Activated CD4-positive, alpha-beta T cell treated with anti-CD3 and anti-CD28 coated beads for 36 hours (primary cell): Measurements from ENCODE around the gene MBLAC2. TPM values are rescaled to one million over a fixed set of nuclear protein-coding genes. Genes with fewer than 3 reads are reported as not detected.

Experiments used
- ATAC-seq: fragments of 200-7000 bp; cut with Tn5 transposase; one replicate; pipeline ENCODE4 v1.10.0; 2021; ENCODE audit warnings: mild to moderate bottlenecking, moderate library complexity
- CTCF ChIA-PET: fragments of 350-600 bp; sonication (Branson Sonifier 250); formaldehyde crosslinking; loops from one replicate; lab custom pipeline; 2021; ENCODE audit warnings: antibody characterized with exemption; lab: Charles Lee
- POLR2A ChIA-PET: fragments of 350-600 bp; sonication (Branson Sonifier 250); formaldehyde crosslinking; loops from one replicate; lab custom pipeline; 2021; ENCODE audit warnings: antibody characterized with exemption, inconsistent platforms; lab: Charles Lee
- DNase-seq: peaks from one replicate; pipeline ENCODE4 v3.0.0-alpha.2; 2020
- H3K27ac Mint-ChIP-seq: one replicate; pipeline ENCODE4 v1.8.0; 2021; ENCODE audit warnings: mixed read lengths
- H3K27me3 Mint-ChIP-seq: one replicate; pipeline ENCODE4 v1.8.0; 2021; ENCODE audit warnings: mixed read lengths
- H3K36me3 Mint-ChIP-seq: one replicate; pipeline ENCODE4 v1.8.0; 2021; ENCODE audit warnings: low read depth, mixed read lengths
- H3K4me1 Mint-ChIP-seq: one replicate; pipeline ENCODE4 v1.8.0; 2021; ENCODE audit warnings: mixed read lengths
- H3K4me3 Mint-ChIP-seq: one replicate; pipeline ENCODE4 v1.8.0; 2021; ENCODE audit warnings: mild to moderate bottlenecking, moderate library complexity, mixed read lengths
- H3K9me3 Mint-ChIP-seq: one replicate; pipeline ENCODE4 v1.8.0; 2021; ENCODE audit warnings: low read depth, mixed read lengths
- intact Hi-C, 2 experiments: fragments of 100-400 bp; cut with DNase I in 1 of 2; cut with micrococcal nuclease in 1 of 2; formaldehyde crosslinking; loops; one replicate each; pipeline versions ENCODE4 v1.14.2 to v1.15.1; 2022 to 2024; cut with DNase I, micrococcal nuclease
- total RNA-seq, 2 experiments: library from RNA; stranded (reverse); gene quantifications; one replicate each; pipeline ENCODE4 v1.2.3, GENCODE V29; 2021

The MBLAC2 gene
- total RNA-seq, 2 experiments from 2014 or later, result 4.6 to 5.1 TPM

DNA sequence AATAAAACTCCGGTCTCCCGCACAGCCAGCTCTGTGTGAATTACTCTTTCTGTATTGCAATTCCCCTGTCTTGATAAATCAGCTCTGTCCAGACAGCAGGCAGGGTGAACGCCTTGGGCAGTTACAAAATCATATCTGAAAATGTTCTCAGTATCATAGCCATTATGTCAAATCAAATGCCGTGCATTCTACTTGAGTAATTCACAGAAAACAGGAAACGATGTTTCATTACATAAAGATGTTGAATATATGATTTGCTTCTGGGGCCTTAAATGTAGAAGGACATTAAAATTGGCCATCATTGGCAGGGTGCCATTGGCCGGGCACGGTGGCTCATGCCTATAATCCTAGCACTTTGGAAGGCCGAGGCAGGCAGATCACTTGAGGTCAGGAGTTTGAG is 8.6 kb upstream of the MBLAC2 start:
- DNase-seq (no peak), ATAC-seq (no peak)
- CTCF ChIA-PET, result no interaction called here
- H3K27me3 Mint-ChIP-seq, result no peaks in the 10 kb centered on the region
- no peak overlapping the region for H3K4me3 Mint-ChIP-seq
- peaks cover 2% of the 10 kb centered on the region for H3K9me3 Mint-ChIP-seq
- peaks cover 15% of the 10 kb centered on the region for H3K36me3 Mint-ChIP-seq
- POLR2A ChIA-PET, result no interaction called here
- no peak overlapping the region for H3K27ac Mint-ChIP-seq
- intact Hi-C loops, result no loop called here
- H3K4me1 Mint-ChIP-seq, result no peaks in the 10 kb centered on the region

GRCh38 chr5:90480699-90481098 is 6.1 kb upstream of the MBLAC2 start:
- ChIA-PET POLR2A (no interaction called here), CTCF (interaction anchor here (0.6 to 1.3 kb wide), 2 partner anchors 8 to 74 kb away, joined by 3 read pairs; no protein-coding TSS in a partner anchor)
- Mint-ChIP-seq H3K4me3 (no peak overlapping the region), H3K9me3 (no peaks in the 10 kb centered on the region), H3K27ac (no peak overlapping the region), H3K36me3 (peaks cover 12% of the 10 kb centered on the region), H3K27me3 (no peaks in the 10 kb centered on the region), H3K4me1 (peaks cover 6% of the 10 kb centered on the region)
- ATAC-seq (no peak), DNase-seq (no peak)
- intact Hi-C loops, result no loop called here

- CTCF ChIA-PET, result interaction anchor here (1.3 kb wide), 1 partner anchor 9 kb away, joined by 3 read pairs; no protein-coding TSS in a partner anchor
- no peaks in the 10 kb centered on the region for H3K27me3 Mint-ChIP-seq
- peaks cover 8% of the 10 kb centered on the region for H3K36me3 Mint-ChIP-seq
- no peak overlapping the region for H3K4me3 Mint-ChIP-seq
- intact Hi-C loops, result no loop called here
- H3K4me1 Mint-ChIP-seq, result peaks cover 13% of the 10 kb centered on the region
- POLR2A ChIA-PET, result no interaction called here
- H3K9me3 Mint-ChIP-seq, result no peaks in the 10 kb centered on the region
- no peak for DNase-seq
- no peak for ATAC-seq
- H3K27ac Mint-ChIP-seq, result no peak overlapping the region
Measured at GRCh38 chr5:90479611-90480385, 5.2 kb upstream of the MBLAC2 start.

GRCh38 chr5:90477621-90478215 is 3.1 kb upstream of the MBLAC2 start:
- no peak overlapping the region for H3K4me3 Mint-ChIP-seq
- CTCF ChIA-PET, result interaction anchor here (1.2 to 1.8 kb wide), 3 partner anchors 9 to 12 kb away, joined by 3 to 5 read pairs (median 4); no protein-coding TSS in a partner anchor
- peaks cover 13% of the 10 kb centered on the region for H3K36me3 Mint-ChIP-seq
- H3K9me3 Mint-ChIP-seq, result no peaks in the 10 kb centered on the region
- peaks cover 21% of the 10 kb centered on the region for H3K4me1 Mint-ChIP-seq
- POLR2A ChIA-PET, result no interaction called here
- no peak overlapping the region for H3K27ac Mint-ChIP-seq
- intact Hi-C loops, result no loop called here
- no peaks in the 10 kb centered on the region for H3K27me3 Mint-ChIP-seq
- DNase-seq (no peak), ATAC-seq (no peak)

GRCh38 chr5:90477073-90477472 is 2.5 kb upstream of the MBLAC2 start:
- intact Hi-C loops, result no loop called here
- Mint-ChIP-seq H3K4me3 (no peak overlapping the region), H3K4me1 (peaks cover 24% of the 10 kb centered on the region), H3K9me3 (no peaks in the 10 kb centered on the region), H3K27me3 (no peaks in the 10 kb centered on the region), H3K36me3 (peaks cover 13% of the 10 kb centered on the region), H3K27ac (no peak overlapping the region)
- DNase-seq, result no peak
- ChIA-PET CTCF (interaction anchor here (0.6 to 1.4 kb wide), 3 partner anchors 10 to 76 kb away, joined by 3 to 5 read pairs (median 4); no protein-coding TSS in a partner anchor), POLR2A (no interaction called here)
- no peak for ATAC-seq

DNA sequence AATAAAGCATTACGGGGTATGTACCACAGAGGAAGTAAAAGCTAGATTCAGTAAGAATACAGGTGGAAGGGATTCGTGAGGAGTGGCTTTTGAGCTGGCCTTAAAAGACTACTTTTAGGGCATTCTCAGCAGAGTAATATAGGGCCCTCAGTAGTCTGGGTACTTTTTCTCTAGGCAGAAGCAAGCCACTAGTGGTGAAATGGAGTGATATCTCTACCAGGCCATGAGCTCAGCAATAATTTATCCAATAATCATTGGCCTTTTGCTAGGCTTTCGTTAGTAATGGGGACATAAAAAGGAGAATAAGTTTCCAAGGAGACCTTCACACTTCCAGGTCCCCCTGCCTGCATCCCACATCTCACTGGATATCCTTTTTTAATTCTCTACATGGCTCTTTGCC is 1.8 kb upstream of the MBLAC2 start:
- Mint-ChIP-seq H3K9me3 (no peaks in the 10 kb centered on the region), H3K4me1 (peaks cover 29% of the 10 kb centered on the region), H3K4me3 (no peak overlapping the region), H3K27me3 (no peaks in the 10 kb centered on the region), H3K36me3 (peaks cover 13% of the 10 kb centered on the region), H3K27ac (no peak overlapping the region)
- CTCF ChIA-PET, result interaction anchor here (0.6 to 1.4 kb wide), 2 partner anchors 11 to 76 kb away, joined by 4 to 5 read pairs; no protein-coding TSS in a partner anchor
- intact Hi-C loops, result no loop called here
- ATAC-seq (no peak), DNase-seq (no peak)
- POLR2A ChIA-PET, result no interaction called here

DNA sequence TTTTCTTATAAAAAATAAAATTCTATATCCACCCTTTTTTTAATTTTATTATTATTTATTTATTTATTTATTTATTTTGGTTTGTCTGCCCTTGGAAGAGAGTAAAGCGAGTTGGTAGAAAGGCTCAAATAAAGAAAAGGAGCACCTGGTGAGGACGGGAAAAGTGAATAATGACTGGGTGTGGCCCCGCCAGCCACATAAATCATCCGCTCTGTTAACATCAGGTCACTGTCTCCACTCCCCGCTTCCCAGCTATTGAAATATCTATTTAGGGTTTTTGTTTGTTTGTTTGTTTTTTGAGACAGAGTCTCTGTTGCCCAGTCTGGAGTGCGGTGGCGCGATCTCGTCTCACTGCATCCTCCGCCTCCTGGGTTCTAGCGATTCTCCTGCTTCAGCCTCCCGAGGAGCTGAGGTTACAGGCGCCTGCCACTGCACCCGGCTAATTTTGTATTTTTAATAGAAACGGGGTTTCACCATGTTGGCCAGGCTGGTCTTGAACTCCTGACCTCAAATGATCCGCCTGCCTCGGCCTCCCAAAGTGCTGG is 937 bp upstream of the MBLAC2 start:
- Mint-ChIP-seq H3K4me1 (peaks cover 31% of the 10 kb centered on the region), H3K4me3 (peak overlapping the region; percentile 95), H3K9me3 (no peaks in the 10 kb centered on the region), H3K27ac (no peak overlapping the region), H3K36me3 (peaks cover 22% of the 10 kb centered on the region), H3K27me3 (no peaks in the 10 kb centered on the region)
- ChIA-PET CTCF (interaction anchor here (0.6 kb wide), 1 partner anchor 65 kb away, joined by 3 read pairs; no protein-coding TSS in a partner anchor), POLR2A (interaction anchor here (1.2 kb wide), 1 partner anchor 65 kb away, joined by 3 read pairs; no protein-coding TSS in a partner anchor)
- no peak for ATAC-seq
- DNase-seq, result no peak
- intact Hi-C loops, result no loop called here

DNA sequence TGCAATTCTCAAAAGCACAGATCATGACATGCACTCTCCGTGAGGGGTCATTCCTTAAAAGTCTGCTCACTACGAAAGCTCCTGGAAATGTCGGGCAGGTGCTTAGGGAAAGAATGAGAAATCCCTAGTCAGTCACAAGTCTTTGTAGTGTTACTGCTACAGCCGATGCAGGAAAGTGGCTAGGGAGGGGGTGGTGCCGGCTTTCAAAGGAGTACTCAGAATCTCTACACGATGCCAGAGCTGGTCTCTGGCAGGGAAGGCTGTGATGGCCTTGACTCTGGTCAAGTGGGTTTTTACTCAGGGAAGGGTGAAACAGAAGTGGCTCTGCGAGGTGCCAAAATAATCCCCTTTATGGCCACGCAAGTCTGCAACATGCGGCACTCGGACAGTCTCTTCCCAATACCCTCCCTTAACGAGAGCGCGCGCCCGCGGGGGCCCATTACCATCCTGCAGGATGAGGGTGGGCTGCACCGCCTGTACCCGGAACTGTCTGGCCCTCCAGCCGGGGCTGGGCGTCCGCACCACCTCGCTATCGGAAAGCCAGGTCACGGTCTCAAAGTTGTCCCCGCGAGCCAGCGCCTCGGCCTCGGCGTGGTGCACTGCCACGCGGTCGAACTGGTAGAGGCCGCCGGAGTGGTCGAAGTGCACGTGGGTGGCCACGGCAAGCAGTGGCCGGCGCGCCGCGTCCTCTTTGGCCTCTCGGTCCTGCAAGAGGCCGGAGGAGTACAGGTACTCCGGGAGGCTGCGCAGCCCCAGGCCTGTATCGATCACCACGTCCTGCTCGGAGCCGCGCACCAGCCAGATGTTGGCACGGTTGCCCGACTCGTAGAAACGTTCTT is 956 bp downstream of the MBLAC2 start:
- ChIA-PET POLR2A (interaction anchor here (0.7 to 1.1 kb wide), 3 partner anchors 56 to 65 kb away, joined by 3 to 4 read pairs (median 3); partner anchors contain the start of gene CETN3), CTCF (interaction anchor here (0.6 to 3.2 kb wide), 9 partner anchors 7 to 795 kb away, joined by 3 to 16 read pairs (median 3); partner anchors contain the start of genes CETN3 and LYSMD3)
- Mint-ChIP-seq H3K4me3 (peak overlapping the region; percentile 95), H3K36me3 (peaks cover 39% of the 10 kb centered on the region), H3K9me3 (peaks cover 13% of the 10 kb centered on the region), H3K27me3 (no peaks in the 10 kb centered on the region), H3K4me1 (peaks cover 36% of the 10 kb centered on the region), H3K27ac (peak overlapping the region; percentile 89)
- DNase-seq, result peak; percentile 54
- intact Hi-C loops, result loop anchor here (1.0 to 5.0 kb wide), 4 partner anchors 33 to 909 kb away; partner anchors contain the start of genes CETN3 (in 2 of the 2), LYSMD3 (in 2 of the 2) and ARRDC3 (in 1 of the 2)
- ATAC-seq, result peak; percentile 4

- DNase-seq, result no peak
- peaks cover 36% of the 10 kb centered on the region for H3K4me1 Mint-ChIP-seq
- ChIA-PET POLR2A (interaction anchor here (0.7 kb wide), 1 partner anchor 63 kb away, joined by 3 read pairs; the partner anchor contains the start of gene CETN3), CTCF (interaction anchor here (1.0 to 3.2 kb wide), 7 partner anchors 10 to 67 kb away, joined by 3 to 16 read pairs (median 3); partner anchors contain the start of genes CETN3 and LYSMD3)
- intact Hi-C loops, result loop anchor here in 1 of 2 experiments (5.0 kb wide), 1 partner anchor 909 kb away; the partner anchor contains the start of gene ARRDC3
- peaks cover 42% of the 10 kb centered on the region for H3K36me3 Mint-ChIP-seq
- ATAC-seq, result no peak
- H3K27ac Mint-ChIP-seq, result peak overlapping the region; percentile 89
- no peaks in the 10 kb centered on the region for H3K27me3 Mint-ChIP-seq
- H3K4me3 Mint-ChIP-seq, result peak overlapping the region; percentile 95
- H3K9me3 Mint-ChIP-seq, result peaks cover 19% of the 10 kb centered on the region
Measured at GRCh38 chr5:90472783-90473395, 1.7 kb downstream of the MBLAC2 start.

DNA sequence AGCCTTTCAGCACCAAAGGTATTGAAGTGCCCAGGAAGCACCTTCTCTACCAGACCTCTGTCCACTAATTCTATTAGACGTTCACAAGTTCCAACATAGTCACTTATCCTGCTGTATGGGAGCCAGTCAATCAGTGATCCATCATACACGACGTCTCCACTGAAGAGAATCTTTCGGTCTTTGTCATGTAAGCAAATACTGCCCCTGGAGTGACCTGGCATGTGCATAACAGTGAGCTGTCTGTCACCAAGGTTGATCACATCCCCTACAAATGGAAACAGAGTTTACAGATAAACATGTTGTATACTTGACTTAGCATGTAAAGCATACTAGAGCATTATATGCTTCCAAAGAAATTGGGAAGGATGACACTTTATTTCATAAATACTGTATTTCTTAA is 13.3 kb downstream of the MBLAC2 start:
- H3K4me1 Mint-ChIP-seq, result no peaks in the 10 kb centered on the region
- H3K9me3 Mint-ChIP-seq, result no peaks in the 10 kb centered on the region
- peaks cover 2% of the 10 kb centered on the region for H3K36me3 Mint-ChIP-seq
- intact Hi-C loops, result no loop called here
- H3K4me3 Mint-ChIP-seq, result no peak overlapping the region
- no peak overlapping the region for H3K27ac Mint-ChIP-seq
- ChIA-PET POLR2A (no interaction called here), CTCF (interaction anchor here (0.6 to 1.6 kb wide), 3 partner anchors 9 to 52 kb away, joined by 3 to 4 read pairs (median 3); partner anchors contain the start of gene CETN3)
- DNase-seq, result no peak
- ATAC-seq, result no peak
- H3K27me3 Mint-ChIP-seq, result no peaks in the 10 kb centered on the region
